Keratinocyte (primary cell): ENCODE data around the gene C7orf25. TPM values are rescaled to one million over a fixed set of nuclear protein-coding genes. Genes with fewer than 3 reads are reported as not detected.

Experiments
- DNase-seq: peaks from one replicate; pipeline ENCODE4 v3.0.0-alpha.2; 2011; ENCODE audit warnings: low read depth, missing footprints, low spot score
- FAIRE-seq: peaks from 2 replicates; lab custom pipeline; 2011; peaks lifted over from hg19 to GRCh38; lab: Jason Lieb, UNC
- H2AFZ ChIP-seq: 2 replicates; pipeline ENCODE4 v1.6.0; 2012; ENCODE audit warnings: low read length, control low read depth, inconsistent platforms; ENCODE audit not compliant: control insufficient read depth
- H3K27ac ChIP-seq: 2 replicates; pipeline ENCODE4 v1.5.1; 2011; ENCODE audit warnings: low read length; ENCODE audit not compliant: control insufficient read depth, insufficient read depth
- H3K27me3 ChIP-seq: 3 replicates; pipeline ENCODE4 v1.6.0; 2011; ENCODE audit warnings: low read length; ENCODE audit not compliant: control insufficient read depth, insufficient read depth; ENCODE audit errors: extremely low read depth
- H3K36me3 ChIP-seq, 2 experiments: 2 replicates in 1 of 2; 3 replicates in 1 of 2; pipeline ENCODE4 v1.5.1; 2011; ENCODE audit warnings: low read length in 2 of 2, mild to moderate bottlenecking in 1 of 2; ENCODE audit not compliant: control insufficient read depth in 2 of 2, insufficient read depth in 2 of 2; ENCODE audit errors: extremely low read depth in 1 of 2
- H3K4me1 ChIP-seq: 3 replicates; pipeline ENCODE4 v1.5.1; 2011; ENCODE audit warnings: low read length; ENCODE audit not compliant: control insufficient read depth, insufficient read depth; ENCODE audit errors: extremely low read depth
- H3K4me2 ChIP-seq: 3 replicates; pipeline ENCODE4 v1.6.0; 2011; ENCODE audit warnings: low read depth, low read length; ENCODE audit not compliant: control insufficient read depth, insufficient read depth; ENCODE audit errors: extremely low read depth
- H3K4me3 ChIP-seq, 3 experiments: fragments of 200-600 bp in 1 of 3; sonication (generic) in 1 of 3; 2 replicates in 2 of 3; 3 replicates in 1 of 3; pipeline ENCODE4 v1.5.1; 2011 to 2016; ENCODE audit warnings: low read length in 3 of 3, mild to moderate bottlenecking in 3 of 3, control low read depth in 2 of 3, inconsistent platforms in 1 of 3, low read depth in 1 of 3, mixed read lengths in 1 of 3, mixed run types in 1 of 3, moderate library complexity in 1 of 3; ENCODE audit not compliant: control insufficient read depth in 2 of 3, insufficient read depth in 2 of 3; ENCODE audit errors: extremely low read depth in 1 of 3
- H3K79me2 ChIP-seq: 2 replicates; pipeline ENCODE4 v1.6.0; 2012; ENCODE audit warnings: low read length; ENCODE audit not compliant: control insufficient read depth, insufficient read depth
- H3K9ac ChIP-seq: 3 replicates; pipeline ENCODE4 v1.6.0; 2011; ENCODE audit warnings: low read length; ENCODE audit not compliant: control insufficient read depth, insufficient read depth; ENCODE audit errors: extremely low read depth
- H3K9me1 ChIP-seq: 3 replicates; pipeline ENCODE4 v1.6.0; 2011; ENCODE audit warnings: low read length; ENCODE audit not compliant: control insufficient read depth, insufficient read depth; ENCODE audit errors: extremely low read depth
- H3K9me3 ChIP-seq: 2 replicates; pipeline ENCODE4 v1.5.1; 2012; ENCODE audit warnings: low read depth, low read length; ENCODE audit not compliant: control insufficient read depth
- H4K20me1 ChIP-seq: 3 replicates; pipeline ENCODE4 v1.6.0; 2011; ENCODE audit warnings: low read length; ENCODE audit not compliant: control insufficient read depth, insufficient read depth; ENCODE audit errors: extremely low read depth
- EZH2 ChIP-seq: IDR thresholded peaks from one replicate; pipeline ENCODE4 v1.6.1; 2012; ENCODE audit warnings: inconsistent platforms, mild to moderate bottlenecking, low read length, moderate library complexity
- dilution Hi-C: fragments of 300-500 bp; cut with MboI; formaldehyde crosslinking; loops from one replicate; pipeline ENCODE4 v1.7.0; 2020; ENCODE audit warnings: low sequenced_read_pairs; ENCODE audit not compliant: extremely low pct_ligation_motif_present
- polyA plus RNA-seq, 5 experiments: library from polyadenylated mRNA; depleted of rRNA in 3 of 5; stranded (reverse) in 3 of 5; stranded (forward) in 1 of 5; unstranded in 1 of 5; fragments of >200 nt; gene quantifications; 1 replicate in 1 of 5; 2 replicates in 3 of 5; 3 replicates in 1 of 5; pipeline versions ENCODE4 v1.2.1 to v1.2.3, GENCODE V29; 2011 to 2012; ENCODE audit warnings: missing spikeins in 2 of 5, low read depth in 1 of 5, low replicate concordance in 1 of 5
- TF ChIP-seq, protein P1 (sequence below), 3 experiments: IDR thresholded peaks in 1 of 3; conservative IDR thresholded peaks in 1 of 3; optimal IDR thresholded peaks in 1 of 3; 2 replicates in 2 of 3; 3 replicates in 1 of 3; pipeline versions ENCODE3 to v1.5.1; 2011; ENCODE audit warnings: low read length in 3 of 3, mild to moderate bottlenecking in 3 of 3, moderate library complexity in 2 of 3, control low read depth in 1 of 3, inconsistent platforms in 1 of 3; ENCODE audit not compliant: insufficient read depth in 2 of 3; ENCODE audit errors: extremely low read depth in 1 of 3

Gene C7orf25
- polyA plus RNA-seq, 1 donor (not counting 4 experiments of a cell fraction or from before 2014, with no cell fraction given) = 3.1 TPM

DNA sequence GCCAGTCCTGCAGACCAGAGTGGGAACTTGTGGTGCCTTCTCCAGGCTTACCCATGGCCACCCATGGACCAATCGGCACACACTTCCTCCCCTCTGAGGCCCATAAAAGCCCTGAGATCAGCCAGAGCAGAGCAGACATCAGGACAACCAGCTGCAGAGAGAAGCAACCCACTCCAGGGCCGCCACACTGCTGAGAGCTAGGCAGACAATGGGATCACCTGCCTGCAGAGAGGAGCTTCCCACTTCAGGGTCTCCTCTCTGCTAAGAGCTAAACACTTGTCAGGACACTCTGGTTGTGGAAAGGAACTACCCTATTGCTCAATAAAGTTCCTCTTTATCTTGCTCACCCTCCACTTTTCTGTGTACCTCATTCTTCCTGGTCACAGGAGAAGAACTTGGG lies 34.0 kb downstream of the C7orf25 start:
- Histone ChIP-seq H3K4me1 (no peaks in the 10 kb centered on the region), H2AFZ (no peak overlapping the region), H3K9me3 (no peaks in the 10 kb centered on the region), H3K27ac (no peak overlapping the region), H3K27me3 (no peaks in the 10 kb centered on the region), H3K36me3 (no peaks in the 10 kb centered on the region), H3K9me1 (no peaks in the 10 kb centered on the region), H3K4me2 (no peak overlapping the region), H3K79me2 (no peaks in the 10 kb centered on the region), H4K20me1 (no peaks in the 10 kb centered on the region), H3K9ac (no peak overlapping the region), H3K4me3 (no peak overlapping the region)
- FAIRE-seq (no peak), DNase-seq (no peak)
- TF ChIP-seq, protein P1, sequence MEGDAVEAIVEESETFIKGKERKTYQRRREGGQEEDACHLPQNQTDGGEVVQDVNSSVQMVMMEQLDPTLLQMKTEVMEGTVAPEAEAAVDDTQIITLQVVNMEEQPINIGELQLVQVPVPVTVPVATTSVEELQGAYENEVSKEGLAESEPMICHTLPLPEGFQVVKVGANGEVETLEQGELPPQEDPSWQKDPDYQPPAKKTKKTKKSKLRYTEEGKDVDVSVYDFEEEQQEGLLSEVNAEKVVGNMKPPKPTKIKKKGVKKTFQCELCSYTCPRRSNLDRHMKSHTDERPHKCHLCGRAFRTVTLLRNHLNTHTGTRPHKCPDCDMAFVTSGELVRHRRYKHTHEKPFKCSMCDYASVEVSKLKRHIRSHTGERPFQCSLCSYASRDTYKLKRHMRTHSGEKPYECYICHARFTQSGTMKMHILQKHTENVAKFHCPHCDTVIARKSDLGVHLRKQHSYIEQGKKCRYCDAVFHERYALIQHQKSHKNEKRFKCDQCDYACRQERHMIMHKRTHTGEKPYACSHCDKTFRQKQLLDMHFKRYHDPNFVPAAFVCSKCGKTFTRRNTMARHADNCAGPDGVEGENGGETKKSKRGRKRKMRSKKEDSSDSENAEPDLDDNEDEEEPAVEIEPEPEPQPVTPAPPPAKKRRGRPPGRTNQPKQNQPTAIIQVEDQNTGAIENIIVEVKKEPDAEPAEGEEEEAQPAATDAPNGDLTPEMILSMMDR (optimal IDR thresholded peaks at IDR 0.05 in 1 of 3, IDR thresholded peaks at IDR 0.05 in 1 of 3, conservative IDR thresholded peaks at IDR 0.05 in 1 of 3; ENCODE audit: extremely low read depth in 1 of 3, insufficient read depth in 2 of 3, low read length in 3 of 3) = no peak
- TF ChIP-seq EZH2 = no peak
- dilution Hi-C loops = no loop called here

DNA sequence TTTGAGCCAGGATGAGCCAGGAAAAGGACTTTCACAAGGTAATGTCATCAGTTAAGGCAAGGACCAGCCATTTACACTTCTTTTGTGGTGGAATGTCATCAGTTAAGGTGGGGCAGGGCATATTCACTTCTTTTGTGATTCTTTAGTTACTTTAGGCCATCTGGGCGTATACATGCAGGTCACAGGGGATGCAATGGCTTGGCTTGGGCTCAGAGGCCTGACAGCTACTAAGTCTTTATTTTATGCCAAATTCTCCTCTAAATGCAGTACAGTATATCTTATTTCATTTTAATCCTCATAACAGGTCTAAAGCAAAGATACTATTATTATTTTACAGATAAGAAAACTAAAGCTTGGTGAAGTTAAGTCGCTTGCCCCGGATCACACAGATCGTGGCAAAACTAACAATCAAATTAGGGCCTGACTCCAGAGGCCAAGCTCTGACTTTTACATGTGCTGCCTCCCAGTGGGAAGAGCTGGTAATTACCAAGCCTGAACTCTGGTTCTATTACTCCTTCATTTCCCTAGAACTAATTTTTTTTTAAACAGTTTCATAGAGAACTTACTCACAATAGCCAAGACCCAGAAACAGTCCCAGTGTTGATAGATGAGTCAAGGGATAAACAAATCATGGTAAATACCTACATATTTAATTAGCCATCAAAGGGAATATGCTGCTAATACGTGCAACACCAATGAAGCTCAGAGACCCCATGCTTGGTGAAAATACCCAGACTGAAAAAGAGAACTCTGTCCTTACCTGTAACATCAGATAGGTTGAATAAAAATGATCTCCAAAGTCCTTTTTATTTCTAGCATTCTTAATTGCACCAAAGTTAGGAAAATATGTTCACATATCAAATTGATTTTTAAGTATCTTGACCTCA lies 35.4 kb downstream of the C7orf25 start:
- no peak overlapping the region for H3K4me3 ChIP-seq
- no peak overlapping the region for H3K4me2 ChIP-seq
- H3K9ac ChIP-seq = no peak overlapping the region
- no peaks in the 10 kb centered on the region for H3K4me1 ChIP-seq
- H3K79me2 ChIP-seq = no peaks in the 10 kb centered on the region
- no peak for DNase-seq
- TF ChIP-seq EZH2 = no peak
- TF ChIP-seq, protein P1 (optimal IDR thresholded peaks at IDR 0.05 in 1 of 3, IDR thresholded peaks at IDR 0.05 in 1 of 3, conservative IDR thresholded peaks at IDR 0.05 in 1 of 3; ENCODE audit: extremely low read depth in 1 of 3, insufficient read depth in 2 of 3, low read length in 3 of 3) = peak; percentile 70 to 77 (median 74)
- peak overlapping the region; percentile 6 for H2AFZ ChIP-seq
- H3K9me1 ChIP-seq = no peaks in the 10 kb centered on the region
- no peaks in the 10 kb centered on the region for H3K36me3 ChIP-seq
- no peaks in the 10 kb centered on the region for H3K27me3 ChIP-seq
- no peaks in the 10 kb centered on the region for H4K20me1 ChIP-seq
- no peaks in the 10 kb centered on the region for H3K9me3 ChIP-seq
- no peak overlapping the region for H3K27ac ChIP-seq
- FAIRE-seq = peak; percentile 81
- dilution Hi-C loops = no loop called here
